Measurements from ENCODE around the gene BMPR1A. TPM values are rescaled to one million over a fixed set of nuclear protein-coding genes. Genes with fewer than 3 reads are reported as not detected.

BMPR1A gene
- total and polyA plus RNA-seq, 4 donors = 3.8 to 66.2 (median 19.7) TPM

DNA sequence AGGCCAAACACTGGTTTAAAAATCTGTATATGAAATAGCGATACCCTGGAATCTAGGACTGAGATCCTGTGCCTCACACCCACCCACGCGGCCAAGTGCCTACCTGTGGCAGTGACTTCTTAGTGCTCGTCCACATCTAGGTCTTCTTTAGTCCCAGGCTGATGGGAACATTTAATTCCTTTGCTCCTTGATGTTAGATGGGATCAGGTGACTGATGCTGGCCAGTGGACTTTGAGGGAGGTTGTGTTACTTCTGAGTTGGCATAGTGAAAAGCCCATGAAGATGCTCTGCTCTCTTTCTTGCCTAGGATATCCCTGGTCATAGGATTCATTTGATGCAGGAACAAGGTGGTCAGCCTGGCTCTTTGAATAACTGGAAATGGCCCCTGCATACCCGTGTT lies 59.2 kb downstream of the BMPR1A start:
- ATAC-seq (ENCODE audit: insufficient read depth, low FRiP score) (no peak), DNase-seq (no peak)
- H3K4me1 ChIP-seq (ENCODE audit: control insufficient read depth in 5 of 5, insufficient read depth in 5 of 5, low read length in 5 of 5) = peaks cover 0 to 19% (median 3%) of the 10 kb centered on the region in 5 donors
- H3K4me3 ChIP-seq = no peak overlapping the region
- H3K9me3 ChIP-seq (ENCODE audit: control insufficient read depth in 4 of 4, insufficient read depth in 3 of 4, low read length in 3 of 4) = no peaks in the 10 kb centered on the region
- TF ChIP-seq, protein P1, sequence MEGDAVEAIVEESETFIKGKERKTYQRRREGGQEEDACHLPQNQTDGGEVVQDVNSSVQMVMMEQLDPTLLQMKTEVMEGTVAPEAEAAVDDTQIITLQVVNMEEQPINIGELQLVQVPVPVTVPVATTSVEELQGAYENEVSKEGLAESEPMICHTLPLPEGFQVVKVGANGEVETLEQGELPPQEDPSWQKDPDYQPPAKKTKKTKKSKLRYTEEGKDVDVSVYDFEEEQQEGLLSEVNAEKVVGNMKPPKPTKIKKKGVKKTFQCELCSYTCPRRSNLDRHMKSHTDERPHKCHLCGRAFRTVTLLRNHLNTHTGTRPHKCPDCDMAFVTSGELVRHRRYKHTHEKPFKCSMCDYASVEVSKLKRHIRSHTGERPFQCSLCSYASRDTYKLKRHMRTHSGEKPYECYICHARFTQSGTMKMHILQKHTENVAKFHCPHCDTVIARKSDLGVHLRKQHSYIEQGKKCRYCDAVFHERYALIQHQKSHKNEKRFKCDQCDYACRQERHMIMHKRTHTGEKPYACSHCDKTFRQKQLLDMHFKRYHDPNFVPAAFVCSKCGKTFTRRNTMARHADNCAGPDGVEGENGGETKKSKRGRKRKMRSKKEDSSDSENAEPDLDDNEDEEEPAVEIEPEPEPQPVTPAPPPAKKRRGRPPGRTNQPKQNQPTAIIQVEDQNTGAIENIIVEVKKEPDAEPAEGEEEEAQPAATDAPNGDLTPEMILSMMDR (IDR thresholded peaks at IDR 0.05; ENCODE audit: control extremely low read depth, extremely low read depth) = no peak
- H3K9ac ChIP-seq (ENCODE audit: insufficient read depth in 1 of 2, low read length in 2 of 2) = no peak overlapping the region
- H3K36me3 ChIP-seq (ENCODE audit: control insufficient read depth in 4 of 4, insufficient read depth in 4 of 4, low read length in 4 of 4) = peaks cover 0 to 5% (median under 1%) of the 10 kb centered on the region in 4 donors
- no peaks in the 10 kb centered on the region for H3K27me3 ChIP-seq (ENCODE audit: control insufficient read depth in 3 of 3, insufficient read depth in 3 of 3, low read length in 2 of 3)
- WGBS, 2 donors = 88 to 92% methylated on average over 5 of the region's 5 CpGs
- H3K27ac ChIP-seq (ENCODE audit: low read depth in 1 of 2, low read length in 1 of 2) = no peak overlapping the region

- H3K36me3 ChIP-seq (ENCODE audit: control insufficient read depth in 4 of 4, insufficient read depth in 4 of 4, low read length in 4 of 4) = peaks cover 0 to 3% (median under 1%) of the 10 kb centered on the region in 4 donors
- H3K4me1 ChIP-seq (ENCODE audit: control insufficient read depth in 5 of 5, insufficient read depth in 5 of 5, low read length in 5 of 5) = peaks cover 0 to 16% (median 3%) of the 10 kb centered on the region in 5 donors
- WGBS, 2 donors = 81 to 84% methylated on average over 2 of the region's 2 CpGs
- H3K4me3 ChIP-seq = no peak overlapping the region
- no peaks in the 10 kb centered on the region for H3K27me3 ChIP-seq (ENCODE audit: control insufficient read depth in 3 of 3, insufficient read depth in 3 of 3, low read length in 2 of 3)
- no peak overlapping the region for H3K9ac ChIP-seq (ENCODE audit: insufficient read depth in 1 of 2, low read length in 2 of 2)
- H3K9me3 ChIP-seq (ENCODE audit: control insufficient read depth in 4 of 4, insufficient read depth in 3 of 4, low read length in 3 of 4) = no peaks in the 10 kb centered on the region
- TF ChIP-seq, protein P1 (IDR thresholded peaks at IDR 0.05; ENCODE audit: control extremely low read depth, extremely low read depth) = no peak
- no peak for DNase-seq
- no peak for ATAC-seq (ENCODE audit: insufficient read depth, low FRiP score)
- H3K27ac ChIP-seq (ENCODE audit: low read depth in 1 of 2, low read length in 1 of 2) = no peak overlapping the region
Measured at GRCh38 chr10:86817246-86817645, 60.8 kb downstream of the BMPR1A start.

GRCh38 chr10:86819567-86819966 lies 63.1 kb downstream of the BMPR1A start:
- TF ChIP-seq, protein P1 (IDR thresholded peaks at IDR 0.05; ENCODE audit: control extremely low read depth, extremely low read depth) = no peak
- WGBS, 2 donors = 90 to 93% methylated on average over 6 of the region's 6 CpGs

GRCh38 chr10:86820509-86820908 lies 64.1 kb downstream of the BMPR1A start:
- 81 to 83% methylated on average over 5 of the region's 5 CpGs for WGBS, 2 donors
- TF ChIP-seq, protein P1 (IDR thresholded peaks at IDR 0.05; ENCODE audit: control extremely low read depth, extremely low read depth) = no peak
- ATAC-seq (ENCODE audit: insufficient read depth, low FRiP score) (no peak), DNase-seq (no peak)
- Histone ChIP-seq H3K4me1 (ENCODE audit: control insufficient read depth in 5 of 5, insufficient read depth in 5 of 5, low read length in 5 of 5) (peaks cover 0 to 6% (median 0%) of the 10 kb centered on the region in 5 donors), H3K9me3 (ENCODE audit: control insufficient read depth in 4 of 4, insufficient read depth in 3 of 4, low read length in 3 of 4) (no peaks in the 10 kb centered on the region), H3K27me3 (ENCODE audit: control insufficient read depth in 3 of 3, insufficient read depth in 3 of 3, low read length in 2 of 3) (no peaks in the 10 kb centered on the region), H3K27ac (ENCODE audit: low read depth in 1 of 2, low read length in 1 of 2) (no peak overlapping the region), H3K4me3 (no peak overlapping the region), H3K36me3 (ENCODE audit: control insufficient read depth in 4 of 4, insufficient read depth in 4 of 4, low read length in 4 of 4) (peaks cover 0 to 3% (median 0%) of the 10 kb centered on the region in 4 donors), H3K9ac (ENCODE audit: insufficient read depth in 1 of 2, low read length in 2 of 2) (no peak overlapping the region)

More at GRCh38 chr10:86819567-86819966, 63.1 kb downstream of the BMPR1A start:
- H3K27ac ChIP-seq (ENCODE audit: low read depth in 1 of 2, low read length in 1 of 2) = no peak overlapping the region
- ATAC-seq (ENCODE audit: insufficient read depth, low FRiP score) (no peak), DNase-seq (no peak)
- H3K4me1 ChIP-seq (ENCODE audit: control insufficient read depth in 5 of 5, insufficient read depth in 5 of 5, low read length in 5 of 5) = peaks cover 0 to 13% (median 3%) of the 10 kb centered on the region in 5 donors
- no peak overlapping the region for H3K9ac ChIP-seq (ENCODE audit: insufficient read depth in 1 of 2, low read length in 2 of 2)
- H3K27me3 ChIP-seq (ENCODE audit: control insufficient read depth in 3 of 3, insufficient read depth in 3 of 3, low read length in 2 of 3) = no peaks in the 10 kb centered on the region
- no peaks in the 10 kb centered on the region for H3K9me3 ChIP-seq (ENCODE audit: control insufficient read depth in 4 of 4, insufficient read depth in 3 of 4, low read length in 3 of 4)
- H3K36me3 ChIP-seq (ENCODE audit: control insufficient read depth in 4 of 4, insufficient read depth in 4 of 4, low read length in 4 of 4) = peaks cover 0 to 3% (median under 1%) of the 10 kb centered on the region in 4 donors
- H3K4me3 ChIP-seq = no peak overlapping the region
